ENCODE results near the gene CSGALNACT2. TPM values are rescaled to one million over a fixed set of nuclear protein-coding genes. Genes with fewer than 3 reads are reported as not detected.

The CSGALNACT2 gene
- total RNA-seq, 2 donors from 2014 or later = 31.6 to 36.3 TPM

GRCh38 chr10:43125274-43125845 is 12.9 kb upstream of the CSGALNACT2 start:
- no peaks in the 10 kb centered on the region for H3K9me3 Mint-ChIP-seq
- no peaks in the 10 kb centered on the region for H3K27me3 Mint-ChIP-seq
- H3K27ac Mint-ChIP-seq = no peak overlapping the region

GRCh38 chr10:43125881-43126731 is 12.1 kb upstream of the CSGALNACT2 start:
- no peaks in the 10 kb centered on the region for H3K27me3 Mint-ChIP-seq
- H3K4me1 Mint-ChIP-seq = peaks cover 20% of the 10 kb centered on the region
- H3K27ac Mint-ChIP-seq = peak overlapping the region; percentile 78
- no peaks in the 10 kb centered on the region for H3K36me3 Mint-ChIP-seq (ENCODE audit: low read depth)
- no peaks in the 10 kb centered on the region for H3K9me3 Mint-ChIP-seq
- H3K4me3 Mint-ChIP-seq = peak overlapping the region; percentile 36
- no peak for ATAC-seq (replicated peaks)

More at GRCh38 chr10:43125274-43125845, 12.9 kb upstream of the CSGALNACT2 start:
- Mint-ChIP-seq H3K4me3 (no peak overlapping the region), H3K4me1 (peaks cover 25% of the 10 kb centered on the region), H3K36me3 (ENCODE audit: low read depth) (no peaks in the 10 kb centered on the region)
- no peak for ATAC-seq (replicated peaks)

- Mint-ChIP-seq H3K36me3 (ENCODE audit: low read depth) (no peaks in the 10 kb centered on the region), H3K4me3 (peak overlapping the region; percentile 36), H3K27me3 (no peaks in the 10 kb centered on the region), H3K4me1 (peaks cover 13% of the 10 kb centered on the region), H3K27ac (peak overlapping the region; percentile 78), H3K9me3 (no peaks in the 10 kb centered on the region)
- peak; percentile 20 for ATAC-seq (replicated peaks)
Observed at GRCh38 chr10:43126759-43127424, 11.4 kb upstream of the CSGALNACT2 start.

- peak overlapping the region; percentile 78 for H3K27ac Mint-ChIP-seq
- no peaks in the 10 kb centered on the region for H3K9me3 Mint-ChIP-seq
- H3K4me3 Mint-ChIP-seq = peak overlapping the region; percentile 36
- H3K36me3 Mint-ChIP-seq (ENCODE audit: low read depth) = no peaks in the 10 kb centered on the region
- no peaks in the 10 kb centered on the region for H3K27me3 Mint-ChIP-seq
- peaks cover 13% of the 10 kb centered on the region for H3K4me1 Mint-ChIP-seq
- ATAC-seq (replicated peaks) = no peak
Observed at GRCh38 chr10:43127442-43127841, 10.8 kb upstream of the CSGALNACT2 start.

DNA sequence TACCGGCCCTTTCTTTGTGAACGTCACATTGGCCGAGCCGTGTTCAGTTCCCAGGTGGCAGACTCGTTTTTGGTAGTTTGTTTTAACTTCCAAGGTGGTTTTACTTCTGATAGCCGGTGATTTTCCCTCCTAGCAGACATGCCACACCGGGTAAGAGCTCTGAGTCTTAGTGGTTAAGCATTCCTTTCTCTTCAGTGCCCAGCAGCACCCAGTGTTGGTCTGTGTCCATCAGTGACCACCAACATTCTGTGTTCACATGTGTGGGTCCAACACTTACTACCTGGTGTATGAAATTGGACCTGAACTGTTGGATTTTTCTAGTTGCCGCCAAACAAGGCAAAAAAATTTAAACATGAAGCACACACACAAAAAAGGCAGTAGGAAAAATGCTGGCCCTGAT is 9.9 kb upstream of the CSGALNACT2 start:
- peaks cover 13% of the 10 kb centered on the region for H3K4me1 Mint-ChIP-seq
- no peak overlapping the region for H3K27ac Mint-ChIP-seq
- H3K9me3 Mint-ChIP-seq = no peaks in the 10 kb centered on the region
- ATAC-seq (replicated peaks) = no peak
- H3K4me3 Mint-ChIP-seq = no peak overlapping the region
- H3K36me3 Mint-ChIP-seq (ENCODE audit: low read depth) = no peaks in the 10 kb centered on the region
- H3K27me3 Mint-ChIP-seq = no peaks in the 10 kb centered on the region

GRCh38 chr10:43128958-43129706 is 9.1 kb upstream of the CSGALNACT2 start:
- Mint-ChIP-seq H3K9me3 (no peaks in the 10 kb centered on the region), H3K27ac (peak overlapping the region; percentile 79), H3K27me3 (no peaks in the 10 kb centered on the region), H3K4me1 (peaks cover 13% of the 10 kb centered on the region), H3K36me3 (ENCODE audit: low read depth) (no peaks in the 10 kb centered on the region), H3K4me3 (peak overlapping the region; percentile 52)
- peak; percentile 95 for ATAC-seq (replicated peaks)

DNA sequence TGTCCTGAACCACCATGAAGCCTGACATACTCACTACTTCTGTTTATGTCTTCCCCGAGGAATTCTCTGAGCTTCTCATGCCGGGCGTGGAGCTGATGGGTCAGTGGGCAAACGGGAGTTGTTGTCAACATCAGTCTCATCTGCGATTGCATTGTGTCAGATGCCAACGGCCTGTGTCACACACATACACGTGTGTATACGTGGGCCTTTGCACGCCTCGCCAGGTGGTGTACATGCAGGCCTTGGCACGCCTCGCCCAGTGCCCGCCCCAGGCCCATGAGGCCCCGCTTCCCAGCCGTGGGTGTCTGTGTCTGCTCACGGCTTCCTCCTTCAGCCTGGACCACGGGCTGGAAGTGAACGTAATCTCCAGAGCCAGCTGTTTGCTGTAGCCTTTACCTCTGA is 7.5 kb upstream of the CSGALNACT2 start:
- Mint-ChIP-seq H3K4me3 (no peak overlapping the region), H3K27me3 (no peaks in the 10 kb centered on the region), H3K27ac (no peak overlapping the region), H3K4me1 (peaks cover 18% of the 10 kb centered on the region), H3K9me3 (no peaks in the 10 kb centered on the region), H3K36me3 (ENCODE audit: low read depth) (no peaks in the 10 kb centered on the region)
- ATAC-seq (replicated peaks) = no peak

DNA sequence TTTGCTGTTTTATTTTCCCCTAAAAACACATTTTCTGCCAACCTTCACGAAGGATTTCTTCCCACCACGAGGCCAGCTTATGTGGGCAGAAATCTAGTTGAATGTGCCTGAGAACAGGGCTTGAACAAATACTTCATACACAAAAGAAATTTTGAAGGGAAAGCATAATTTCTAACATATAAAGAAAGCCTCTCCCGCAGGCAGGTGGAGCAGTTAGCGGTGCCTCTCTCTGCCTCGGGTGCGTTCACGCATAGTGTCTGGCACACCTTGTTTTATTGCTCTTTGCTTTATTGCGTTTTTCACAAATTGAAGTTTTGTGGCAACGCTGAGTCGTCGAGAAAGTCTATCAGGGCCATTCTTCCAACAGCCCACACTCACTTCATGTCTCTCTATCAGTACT is 7.0 kb upstream of the CSGALNACT2 start:
- H3K27ac Mint-ChIP-seq = no peak overlapping the region
- peaks cover 18% of the 10 kb centered on the region for H3K4me1 Mint-ChIP-seq
- no peaks in the 10 kb centered on the region for H3K27me3 Mint-ChIP-seq
- no peaks in the 10 kb centered on the region for H3K36me3 Mint-ChIP-seq (ENCODE audit: low read depth)
- no peak overlapping the region for H3K4me3 Mint-ChIP-seq
- no peaks in the 10 kb centered on the region for H3K9me3 Mint-ChIP-seq
- ATAC-seq (replicated peaks) = no peak

GRCh38 chr10:43131906-43132305 is 6.3 kb upstream of the CSGALNACT2 start:
- ATAC-seq (replicated peaks) = no peak
- no peaks in the 10 kb centered on the region for H3K36me3 Mint-ChIP-seq (ENCODE audit: low read depth)
- no peak overlapping the region for H3K4me3 Mint-ChIP-seq
- no peak overlapping the region for H3K27ac Mint-ChIP-seq
- no peaks in the 10 kb centered on the region for H3K9me3 Mint-ChIP-seq
- H3K4me1 Mint-ChIP-seq = peaks cover 13% of the 10 kb centered on the region
- no peaks in the 10 kb centered on the region for H3K27me3 Mint-ChIP-seq

GRCh38 chr10:43132867-43133787 is 5.1 kb upstream of the CSGALNACT2 start:
- H3K9me3 Mint-ChIP-seq = no peaks in the 10 kb centered on the region
- H3K4me3 Mint-ChIP-seq = no peak overlapping the region
- H3K27ac Mint-ChIP-seq = no peak overlapping the region
- peaks cover 12% of the 10 kb centered on the region for H3K4me1 Mint-ChIP-seq
- no peaks in the 10 kb centered on the region for H3K27me3 Mint-ChIP-seq
- ATAC-seq (replicated peaks) = no peak
- no peaks in the 10 kb centered on the region for H3K36me3 Mint-ChIP-seq (ENCODE audit: low read depth)

DNA sequence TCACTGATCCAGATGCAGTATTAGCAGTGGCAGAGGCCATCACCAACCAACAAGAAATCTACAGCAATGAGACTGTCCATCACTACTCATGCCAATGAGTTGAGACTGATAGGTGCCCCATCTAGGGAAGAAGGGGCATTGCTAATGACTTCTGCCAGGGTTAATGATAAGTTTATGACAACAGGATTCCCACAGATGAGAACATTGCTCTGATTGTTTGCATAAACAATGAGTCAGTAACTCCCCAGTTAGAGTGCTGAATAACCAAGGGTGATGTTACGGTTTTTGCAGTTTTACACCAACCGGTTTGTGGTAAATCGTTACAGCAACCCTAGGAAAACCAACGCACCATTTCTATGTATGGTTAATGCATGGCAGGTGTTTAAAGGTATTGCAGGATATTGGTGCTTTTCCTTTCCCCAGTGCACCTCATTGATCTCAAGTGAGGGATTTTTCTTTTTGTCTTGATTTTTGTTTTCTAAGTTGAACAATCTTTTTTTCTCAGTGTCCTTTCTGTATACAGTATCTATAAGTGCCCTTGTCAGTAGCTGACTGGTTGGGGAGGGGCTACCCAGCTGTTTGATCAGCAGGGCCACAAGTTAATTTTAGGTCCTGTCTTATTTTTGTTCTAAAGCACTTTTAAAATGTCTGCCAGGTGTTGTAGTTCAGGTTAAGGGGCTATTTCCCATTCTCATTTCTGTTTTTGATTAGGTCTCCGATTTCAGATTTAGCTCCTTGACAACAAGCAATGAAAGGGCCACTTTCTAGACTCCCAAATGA is 3.9 kb upstream of the CSGALNACT2 start:
- Mint-ChIP-seq H3K4me3 (no peak overlapping the region), H3K27me3 (no peaks in the 10 kb centered on the region), H3K9me3 (no peaks in the 10 kb centered on the region), H3K27ac (no peak overlapping the region), H3K36me3 (ENCODE audit: low read depth) (peaks cover 8% of the 10 kb centered on the region), H3K4me1 (peaks cover 8% of the 10 kb centered on the region)
- ATAC-seq (replicated peaks) = no peak

GRCh38 chr10:43135064-43135463 is 3.2 kb upstream of the CSGALNACT2 start:
- Mint-ChIP-seq H3K9me3 (no peaks in the 10 kb centered on the region), H3K36me3 (ENCODE audit: low read depth) (peaks cover 14% of the 10 kb centered on the region), H3K4me1 (peaks cover 5% of the 10 kb centered on the region), H3K4me3 (no peak overlapping the region), H3K27ac (peak overlapping the region; percentile 6), H3K27me3 (no peaks in the 10 kb centered on the region)
- no peak for ATAC-seq (replicated peaks)

DNA sequence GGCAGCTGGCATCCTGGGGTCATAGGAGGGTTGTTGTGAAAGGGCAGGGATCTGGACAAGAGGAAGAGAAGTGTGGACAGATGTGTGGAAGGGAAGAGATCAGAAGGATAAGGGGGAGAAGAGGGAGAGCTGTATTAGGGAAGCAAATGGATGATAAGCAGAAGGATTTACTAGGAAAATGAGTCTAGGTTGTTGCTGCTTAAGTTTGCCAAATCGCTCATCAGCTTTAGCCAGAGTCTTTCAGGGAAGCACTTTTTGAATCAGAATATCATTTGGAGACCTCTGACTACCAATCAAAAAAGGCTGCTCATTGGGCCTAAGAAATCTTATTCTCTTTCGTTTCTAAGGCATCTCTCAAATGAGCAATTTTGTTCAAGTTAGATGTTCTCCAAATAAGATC is 2.6 kb upstream of the CSGALNACT2 start:
- Mint-ChIP-seq H3K36me3 (ENCODE audit: low read depth) (peaks cover 18% of the 10 kb centered on the region), H3K27ac (peak overlapping the region; percentile 6), H3K9me3 (no peaks in the 10 kb centered on the region), H3K4me1 (peaks cover 9% of the 10 kb centered on the region), H3K4me3 (peak overlapping the region; percentile 85), H3K27me3 (no peaks in the 10 kb centered on the region)
- ATAC-seq (replicated peaks) = no peak

Data from activated T-helper 17 cell treated with anti-CD3 and anti-CD28 coated beads, Interleukin-2, amount 50 U/mL, for 72 hours (primary cell).